K562 (cell line): ENCODE measurements around the gene MEIG1. TPM values are rescaled to one million over a fixed set of nuclear protein-coding genes. Genes with fewer than 3 reads are reported as not detected.

Source experiments
- FOXK1 ChIP-seq: sonication (generic); formaldehyde crosslinking; IDR thresholded peaks from 2 replicates; pipeline ENCODE4 v1.8.0; 2022; ENCODE audit warnings: missing genetic modification reagents, mild to moderate bottlenecking, borderline replicate concordance
- HMGXB4 ChIP-seq: sonication (generic); formaldehyde crosslinking; IDR thresholded peaks from 2 replicates; pipeline ENCODE4 v1.8.1; 2023; ENCODE audit warnings: mild to moderate bottlenecking, missing genetic modification reagents
- PCBP1 ChIP-seq: fragments of 200-400 bp; formaldehyde crosslinking; IDR thresholded peaks from 2 replicates; pipeline ENCODE4 v1.6.1; 2018; ENCODE audit warnings: mild to moderate bottlenecking, low read depth, low read length; ENCODE audit not compliant: poor library complexity, severe bottlenecking
- PHF8 ChIP-seq: fragments of 200-600 bp; sonication (generic); IDR thresholded peaks from 2 replicates; pipeline ENCODE4 v1.6.1; 2012; ENCODE audit warnings: mixed run types, mild to moderate bottlenecking, inconsistent platforms, low read length, moderate library complexity, borderline replicate concordance
- RAD51 ChIP-seq: fragments of 450-650 bp; IDR thresholded peaks from 2 replicates; pipeline ENCODE4 v1.7.1; 2016; ENCODE audit warnings: low read depth, mild to moderate bottlenecking, borderline replicate concordance
- ZC3H11A ChIP-seq: IDR thresholded peaks from 2 replicates; pipeline ENCODE4 v1.6.1; 2012; ENCODE audit warnings: low read depth, low read length, improper control_type of control experiment
- polyA plus RNA-seq, 8 experiments: library from polyadenylated mRNA; depleted of rRNA in 4 of 8; stranded (reverse) in 5 of 8; unstranded in 3 of 8; fragments of >200 nt; fragmentation: Nextera tagmentation in 2 of 8; fragmentation: Illumina TruSeq in 1 of 8; extraction: Ambion mirVana in 2 of 8; extraction: Trizol in 1 of 8; gene quantifications; 2 replicates each; pipeline versions ENCODE4 v1.2.1 to v1.2.3, GENCODE V29; 2011 to 2014; ENCODE audit warnings: inconsistent platforms in 1 of 8, missing spikeins in 1 of 8
- total RNA-seq, 7 experiments: library from RNA; depleted of rRNA in 6 of 7; stranded (reverse); fragments of >200 nt in 6 of 7; fragmentation: Illumina TruSeq in 2 of 7; extraction: Trizol in 2 of 7; gene quantifications; 2 replicates each; pipeline versions ENCODE4 v1.2.1 to v1.2.3, GENCODE V29; 2011 to 2021; ENCODE audit warnings: low replicate concordance in 1 of 7
- TF ChIP-seq, protein P1 (sequence below): fragments of 250-450 bp; sonication (Bioruptor Pico); IDR thresholded peaks from 2 replicates; pipeline ENCODE4 v1.9.0; 2021; ENCODE audit warnings: mild to moderate bottlenecking
- TF ChIP-seq, protein P2 (sequence below), 3 experiments: IDR thresholded peaks in 2 of 3; conservative IDR thresholded peaks in 1 of 3; 2 replicates each; pipeline ENCODE4 v1.5.1; 2011 to 2012; ENCODE audit warnings: low read length in 3 of 3, mild to moderate bottlenecking in 3 of 3, control low read depth in 2 of 3, improper control_type of control experiment in 1 of 3, inconsistent platforms in 1 of 3, low read depth in 1 of 3, mixed read lengths in 1 of 3, moderate library complexity in 1 of 3; ENCODE audit not compliant: insufficient read depth in 2 of 3

MEIG1 gene
- total and polyA plus RNA-seq, 9 of the 15 experiments (the other 6 are each of a cell fraction or from before 2014, with no cell fraction given) = 0.19 to 1.7 (median 0.54) TPM; not detected in 3

DNA sequence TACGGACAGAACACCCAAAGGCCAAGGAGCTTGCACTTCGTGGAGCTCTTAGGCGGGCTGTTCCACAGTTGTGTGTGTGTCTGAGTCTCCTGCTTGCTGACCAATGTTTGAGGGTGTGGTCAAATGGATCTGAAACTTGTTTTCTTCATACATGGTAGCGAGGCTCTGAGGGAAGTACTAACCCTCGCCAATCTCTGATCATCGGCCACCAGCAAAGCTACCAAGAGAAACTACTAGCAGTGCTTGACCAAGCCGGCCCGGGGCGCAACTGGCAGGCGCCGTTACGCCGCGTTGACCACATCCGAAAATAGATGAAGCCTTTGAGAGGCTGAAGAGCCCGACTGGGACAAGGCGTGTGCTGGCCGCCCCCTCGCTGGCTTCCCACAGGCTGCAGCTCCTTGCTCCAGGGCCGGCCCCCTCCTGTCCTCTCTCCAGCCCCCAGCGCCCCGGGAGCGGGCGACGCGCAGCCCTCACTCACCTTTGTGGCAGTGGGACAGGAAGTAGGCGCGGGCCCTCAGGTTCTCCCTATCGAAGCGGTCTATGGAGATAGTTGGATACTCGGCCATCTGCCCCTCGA is 5.7 kb upstream of the MEIG1 start (continued):
- TF ChIP-seq PCBP1 (peak; percentile 48), FOXK1 (CRISPR knock-in tag) (no peak), RAD51 (no peak), ZC3H11A (no peak), PHF8 (peak; percentile 88; the same call in 1 of the 2 replicates), HMGXB4 (CRISPR knock-in tag) (no peak)
- TF ChIP-seq, protein P1, sequence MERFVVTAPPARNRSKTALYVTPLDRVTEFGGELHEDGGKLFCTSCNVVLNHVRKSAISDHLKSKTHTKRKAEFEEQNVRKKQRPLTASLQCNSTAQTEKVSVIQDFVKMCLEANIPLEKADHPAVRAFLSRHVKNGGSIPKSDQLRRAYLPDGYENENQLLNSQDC (CRISPR knock-in tag) = no peak
- TF ChIP-seq, protein P2, sequence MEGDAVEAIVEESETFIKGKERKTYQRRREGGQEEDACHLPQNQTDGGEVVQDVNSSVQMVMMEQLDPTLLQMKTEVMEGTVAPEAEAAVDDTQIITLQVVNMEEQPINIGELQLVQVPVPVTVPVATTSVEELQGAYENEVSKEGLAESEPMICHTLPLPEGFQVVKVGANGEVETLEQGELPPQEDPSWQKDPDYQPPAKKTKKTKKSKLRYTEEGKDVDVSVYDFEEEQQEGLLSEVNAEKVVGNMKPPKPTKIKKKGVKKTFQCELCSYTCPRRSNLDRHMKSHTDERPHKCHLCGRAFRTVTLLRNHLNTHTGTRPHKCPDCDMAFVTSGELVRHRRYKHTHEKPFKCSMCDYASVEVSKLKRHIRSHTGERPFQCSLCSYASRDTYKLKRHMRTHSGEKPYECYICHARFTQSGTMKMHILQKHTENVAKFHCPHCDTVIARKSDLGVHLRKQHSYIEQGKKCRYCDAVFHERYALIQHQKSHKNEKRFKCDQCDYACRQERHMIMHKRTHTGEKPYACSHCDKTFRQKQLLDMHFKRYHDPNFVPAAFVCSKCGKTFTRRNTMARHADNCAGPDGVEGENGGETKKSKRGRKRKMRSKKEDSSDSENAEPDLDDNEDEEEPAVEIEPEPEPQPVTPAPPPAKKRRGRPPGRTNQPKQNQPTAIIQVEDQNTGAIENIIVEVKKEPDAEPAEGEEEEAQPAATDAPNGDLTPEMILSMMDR (IDR thresholded peaks at IDR 0.05 in 2 of 3, conservative IDR thresholded peaks at IDR 0.05 in 1 of 3; ENCODE audit: insufficient read depth in 2 of 3, low read depth in 1 of 3, low read length in 3 of 3) = peak in 2 of 3 experiments; percentile 20 to 23; a peak in 2 of 6 replicates
